ENCODE results near the gene RAI1.
"Not testable (repeated sequence)": the region's sequence is repeated elsewhere in the genome, so short reads cannot be mapped to it uniquely, and the experiment has no call there.

Gene RAI1

DNA sequence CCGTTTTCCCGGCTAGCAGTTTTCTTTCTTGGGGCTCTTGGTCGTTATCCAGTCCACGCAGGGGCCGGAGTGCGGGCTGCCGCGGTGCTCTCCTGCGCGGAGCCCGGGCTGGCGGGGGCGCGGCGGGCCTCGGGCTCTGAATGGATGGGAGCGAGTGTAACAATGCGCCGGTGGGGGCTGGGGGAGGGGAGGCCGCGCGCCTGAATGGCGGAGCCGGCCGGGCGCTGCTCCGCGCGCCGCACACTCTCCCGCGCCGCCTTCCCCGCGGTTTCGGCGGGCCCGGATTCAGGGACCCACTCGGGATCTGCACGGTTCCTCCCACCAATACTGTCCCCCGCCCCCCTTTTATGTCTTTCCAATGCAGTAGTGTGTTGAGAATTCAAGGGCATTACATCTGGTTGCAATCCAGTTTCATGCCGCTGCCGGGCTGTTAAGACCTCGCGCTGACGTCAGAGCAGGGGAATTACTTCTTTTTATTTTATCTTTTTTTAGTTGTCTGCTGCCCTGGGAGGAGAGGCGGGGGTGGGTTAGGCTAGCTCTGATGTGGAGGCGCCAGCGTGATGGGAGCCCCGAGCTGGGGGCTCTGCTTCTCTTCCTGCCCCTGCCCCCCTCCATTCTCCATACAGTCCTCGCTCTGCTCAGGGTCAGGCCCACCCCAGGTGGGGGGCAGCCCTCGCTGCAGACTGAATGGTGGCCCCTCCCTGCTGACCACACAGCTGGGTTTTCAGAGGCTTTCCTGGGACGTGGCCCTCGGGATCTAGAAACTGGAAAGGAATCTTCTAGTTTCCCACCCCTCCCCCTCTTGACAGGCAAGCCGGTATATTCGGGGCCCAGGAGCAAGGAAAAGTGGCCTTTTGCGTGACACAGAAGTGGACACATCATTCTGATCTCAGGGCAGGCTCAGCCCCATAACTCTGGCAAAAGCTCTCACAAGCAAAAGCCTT is 1.8 kb downstream of the RAI1 start:
- DNase-seq (ENCODE audit: extremely low read depth, low read depth), result peak; percentile 65

GRCh38 chr17:17683710-17684365 is 2.6 kb downstream of the RAI1 start:
- H3K4me3 ChIP-seq (replicated peaks; ENCODE audit: low read depth, low read length), result peak overlapping the region; percentile 78
- no peak for TF ChIP-seq CTCF (IDR thresholded peaks at IDR 0.05; ENCODE audit: low read depth, low read length, missing control alignments)
- no peak for DNase-seq (ENCODE audit: extremely low read depth, low read depth)

More for the DNA sequence above, 1.8 kb downstream of the RAI1 start:
- TF ChIP-seq CTCF (IDR thresholded peaks at IDR 0.05; ENCODE audit: low read depth, low read length, missing control alignments), result no peak
- peak overlapping the region; percentile 78 for H3K4me3 ChIP-seq (replicated peaks; ENCODE audit: low read depth, low read length)

GRCh38 chr17:17684906-17685774 is 3.9 kb downstream of the RAI1 start:
- no peak for TF ChIP-seq CTCF (IDR thresholded peaks at IDR 0.05; ENCODE audit: low read depth, low read length, missing control alignments)
- DNase-seq (ENCODE audit: extremely low read depth, low read depth), result no peak
- peak overlapping the region; percentile 44 for H3K4me3 ChIP-seq (replicated peaks; ENCODE audit: low read depth, low read length)

DNA sequence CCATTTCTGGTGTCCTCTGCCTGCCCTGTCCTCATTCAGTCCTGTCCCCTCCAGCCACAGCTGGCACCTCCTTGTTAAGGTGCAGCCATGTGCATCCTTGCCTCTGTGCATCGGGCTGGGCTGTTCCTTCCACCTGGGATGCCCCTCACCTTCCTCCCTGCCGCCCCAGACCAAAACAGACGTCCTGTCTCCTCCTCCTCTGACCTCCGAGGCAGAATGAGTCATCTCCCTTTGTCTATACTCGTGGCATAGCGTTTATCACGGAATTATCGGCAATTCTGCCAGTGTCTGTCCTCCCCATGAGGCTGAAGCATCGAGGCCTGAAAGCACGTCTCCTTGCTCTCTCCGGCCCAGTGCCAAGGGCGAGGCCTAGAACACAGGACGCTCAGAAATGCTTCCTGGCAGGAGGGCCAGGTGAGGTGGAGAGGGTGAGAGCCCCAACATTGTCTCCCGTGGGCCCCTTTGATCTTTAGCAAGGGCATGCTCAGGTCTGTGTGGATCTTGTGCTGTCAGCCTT is 4.6 kb downstream of the RAI1 start:
- TF ChIP-seq CTCF (IDR thresholded peaks at IDR 0.05; ENCODE audit: low read depth, low read length, missing control alignments), result no peak
- DNase-seq (ENCODE audit: extremely low read depth, low read depth), result peak; percentile 56
- H3K4me3 ChIP-seq (replicated peaks; ENCODE audit: low read depth, low read length), result peak overlapping the region; percentile 44

GRCh38 chr17:17689312-17689711 is 8.1 kb downstream of the RAI1 start:
- no peak overlapping the region for H3K4me3 ChIP-seq (replicated peaks; ENCODE audit: low read depth, low read length)
- no peak for DNase-seq (ENCODE audit: extremely low read depth, low read depth)
- no peak for TF ChIP-seq CTCF (IDR thresholded peaks at IDR 0.05; ENCODE audit: low read depth, low read length, missing control alignments)

DNA sequence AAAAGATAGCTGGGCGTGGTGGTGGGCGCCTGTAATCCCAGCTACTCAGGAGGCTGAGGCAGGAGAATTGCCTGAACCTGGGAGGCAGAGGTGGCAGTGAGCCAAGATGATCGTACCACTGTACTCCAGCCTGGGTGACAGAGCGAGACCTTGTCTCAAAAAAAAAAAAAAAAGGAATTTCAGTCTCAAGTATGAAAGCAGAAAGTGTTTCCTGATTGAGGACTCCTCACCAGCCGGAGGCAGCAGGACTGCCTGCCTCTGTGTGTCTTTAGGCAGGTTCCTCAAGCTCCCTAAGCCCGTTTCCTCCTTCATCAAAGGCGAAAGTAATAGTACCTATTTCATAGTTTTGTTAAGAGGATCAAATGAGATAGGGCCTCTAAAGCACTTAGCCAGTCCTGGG is 9.0 kb downstream of the RAI1 start:
- H3K4me3 ChIP-seq (replicated peaks; ENCODE audit: low read depth, low read length); DNase-seq (ENCODE audit: extremely low read depth, low read depth): not testable (repeated sequence)
